ENCODE data around the gene THAP5. TPM values are rescaled to one million over a fixed set of nuclear protein-coding genes. Genes with fewer than 3 reads are reported as not detected.

THAP5 gene
- total and polyA plus RNA-seq, 4 donors, result 8.5 to 41.3 (median 17.1) TPM

DNA sequence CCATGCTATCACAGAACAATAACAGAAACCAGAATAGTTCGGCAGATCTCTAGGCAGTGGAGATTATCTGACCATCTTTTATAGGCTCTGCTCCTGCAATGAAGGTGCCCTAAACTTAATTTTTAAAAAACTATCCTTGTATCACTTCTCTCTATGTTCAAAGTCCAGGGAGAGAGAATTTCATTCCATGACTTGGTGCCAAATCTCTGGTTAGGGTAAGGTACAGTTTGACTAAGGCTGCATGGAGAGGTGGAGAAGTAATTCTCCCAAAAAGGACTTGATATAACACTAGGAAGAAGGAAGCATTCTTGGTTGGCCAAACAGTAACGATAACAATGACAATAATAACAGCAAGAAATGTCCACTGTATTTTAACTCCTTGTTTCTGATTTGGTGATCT, 40.1 kb upstream of the THAP5 start:
- TF ChIP-seq, protein P1, sequence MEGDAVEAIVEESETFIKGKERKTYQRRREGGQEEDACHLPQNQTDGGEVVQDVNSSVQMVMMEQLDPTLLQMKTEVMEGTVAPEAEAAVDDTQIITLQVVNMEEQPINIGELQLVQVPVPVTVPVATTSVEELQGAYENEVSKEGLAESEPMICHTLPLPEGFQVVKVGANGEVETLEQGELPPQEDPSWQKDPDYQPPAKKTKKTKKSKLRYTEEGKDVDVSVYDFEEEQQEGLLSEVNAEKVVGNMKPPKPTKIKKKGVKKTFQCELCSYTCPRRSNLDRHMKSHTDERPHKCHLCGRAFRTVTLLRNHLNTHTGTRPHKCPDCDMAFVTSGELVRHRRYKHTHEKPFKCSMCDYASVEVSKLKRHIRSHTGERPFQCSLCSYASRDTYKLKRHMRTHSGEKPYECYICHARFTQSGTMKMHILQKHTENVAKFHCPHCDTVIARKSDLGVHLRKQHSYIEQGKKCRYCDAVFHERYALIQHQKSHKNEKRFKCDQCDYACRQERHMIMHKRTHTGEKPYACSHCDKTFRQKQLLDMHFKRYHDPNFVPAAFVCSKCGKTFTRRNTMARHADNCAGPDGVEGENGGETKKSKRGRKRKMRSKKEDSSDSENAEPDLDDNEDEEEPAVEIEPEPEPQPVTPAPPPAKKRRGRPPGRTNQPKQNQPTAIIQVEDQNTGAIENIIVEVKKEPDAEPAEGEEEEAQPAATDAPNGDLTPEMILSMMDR (IDR thresholded peaks at IDR 0.05; ENCODE audit: control extremely low read depth, extremely low read depth), result no peak
- Histone ChIP-seq H3K36me3 (ENCODE audit: control insufficient read depth in 4 of 4, insufficient read depth in 4 of 4, low read length in 4 of 4) (no peaks in the 10 kb centered on the region), H3K9ac (ENCODE audit: insufficient read depth in 1 of 2, low read length in 2 of 2) (no peak overlapping the region), H3K4me3 (no peak overlapping the region), H3K4me1 (ENCODE audit: control insufficient read depth in 5 of 5, insufficient read depth in 5 of 5, low read length in 5 of 5) (peaks cover 0 to 6% (median 0%) of the 10 kb centered on the region in 5 donors), H3K9me3 (ENCODE audit: control insufficient read depth in 4 of 4, insufficient read depth in 3 of 4, low read length in 3 of 4) (peaks cover 0 to 2% (median 0%) of the 10 kb centered on the region in 4 donors), H3K27ac (ENCODE audit: low read depth in 1 of 2, low read length in 1 of 2) (no peak overlapping the region), H3K27me3 (ENCODE audit: control insufficient read depth in 3 of 3, insufficient read depth in 3 of 3, low read length in 2 of 3) (peaks cover 0 to 4% (median 0%) of the 10 kb centered on the region in 3 donors)
- no peak for DNase-seq
- ATAC-seq (ENCODE audit: insufficient read depth, low FRiP score), result no peak
- WGBS, 2 donors, result 79 to 88% methylated on average over 2 of the region's 2 CpGs

DNA sequence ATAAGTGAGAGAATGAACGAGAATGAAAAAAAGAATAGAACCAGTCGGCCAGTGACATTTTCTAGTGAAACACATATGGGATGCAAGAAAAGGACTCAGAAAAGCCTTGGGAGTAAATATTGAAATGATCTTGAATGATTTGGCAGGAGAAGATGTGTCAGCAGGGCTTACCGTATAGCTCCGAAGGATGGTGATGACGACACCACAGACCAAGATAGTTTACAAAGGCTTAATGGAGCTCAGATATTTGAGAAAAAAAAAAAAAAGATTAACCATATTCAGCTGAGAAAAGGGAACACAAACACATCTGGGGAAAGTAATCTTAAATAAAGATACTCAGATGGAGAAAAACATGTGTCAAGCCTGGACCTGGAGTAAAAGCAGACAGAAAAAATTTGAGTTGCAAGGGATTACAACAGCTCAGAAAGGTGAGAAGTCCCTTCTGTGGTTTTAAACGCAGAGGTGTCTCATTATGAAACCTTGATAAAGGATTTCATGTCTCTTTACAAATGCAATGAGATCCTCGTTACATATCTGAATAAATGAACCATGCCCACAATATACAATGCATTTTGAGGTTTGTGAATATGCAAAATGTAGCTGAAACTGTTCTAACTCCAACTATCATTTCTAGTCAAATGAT, 36.2 kb upstream of the THAP5 start:
- Histone ChIP-seq H3K4me3 (no peak overlapping the region), H3K27ac (ENCODE audit: low read depth in 1 of 2, low read length in 1 of 2) (no peak overlapping the region), H3K27me3 (ENCODE audit: control insufficient read depth in 3 of 3, insufficient read depth in 3 of 3, low read length in 2 of 3) (peaks cover 0 to 4% (median 0%) of the 10 kb centered on the region in 3 donors), H3K4me1 (ENCODE audit: control insufficient read depth in 5 of 5, insufficient read depth in 5 of 5, low read length in 5 of 5) (no peaks in the 10 kb centered on the region), H3K9ac (ENCODE audit: insufficient read depth in 1 of 2, low read length in 2 of 2) (no peak overlapping the region), H3K9me3 (ENCODE audit: control insufficient read depth in 4 of 4, insufficient read depth in 3 of 4, low read length in 3 of 4) (peaks cover 0 to 2% (median 0%) of the 10 kb centered on the region in 4 donors), H3K36me3 (ENCODE audit: control insufficient read depth in 4 of 4, insufficient read depth in 4 of 4, low read length in 4 of 4) (no peaks in the 10 kb centered on the region)
- TF ChIP-seq, protein P1 (IDR thresholded peaks at IDR 0.05; ENCODE audit: control extremely low read depth, extremely low read depth), result no peak
- DNase-seq (no peak), ATAC-seq (ENCODE audit: insufficient read depth, low FRiP score) (no peak)
- WGBS, 2 donors, result 82 to 88% methylated on average over 7 of the region's 7 CpGs

DNA sequence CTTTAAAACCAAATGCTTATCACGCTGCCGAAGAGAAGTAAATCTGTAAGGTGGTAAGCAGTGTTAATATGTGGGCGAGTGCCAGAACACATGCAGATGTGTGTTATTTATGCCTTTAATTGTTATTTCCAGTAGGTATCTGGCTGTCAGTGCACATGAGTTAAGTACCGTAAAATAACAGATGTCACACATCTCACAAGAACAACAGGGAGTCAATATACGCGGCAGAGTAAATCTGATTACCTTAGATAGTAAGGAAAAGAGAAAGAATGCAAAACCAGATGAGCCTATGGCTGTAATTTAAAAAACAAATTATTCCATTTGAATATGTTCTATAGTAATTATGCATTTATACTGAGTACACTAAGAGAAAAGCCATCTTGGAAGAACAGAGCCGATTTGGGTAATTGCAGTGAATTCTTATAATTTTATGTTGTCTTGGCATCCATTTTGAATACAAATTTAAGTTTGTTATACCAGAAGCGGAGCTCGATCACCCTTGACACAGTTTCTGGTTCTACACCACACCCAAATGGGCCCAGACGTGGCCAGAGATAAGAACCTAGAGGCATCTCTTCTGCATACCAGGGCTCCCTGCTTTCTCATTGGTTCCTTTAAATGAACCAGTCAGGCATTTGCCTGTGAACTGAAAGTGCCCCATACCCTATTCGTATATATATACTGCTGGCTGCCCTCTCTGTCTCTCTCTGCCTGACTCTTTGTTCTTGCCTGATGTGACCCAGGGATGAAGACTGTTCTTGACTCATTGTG, 35.0 kb upstream of the THAP5 start:
- TF ChIP-seq, protein P1 (IDR thresholded peaks at IDR 0.05; ENCODE audit: control extremely low read depth, extremely low read depth), result no peak
- H3K9me3 ChIP-seq (ENCODE audit: control insufficient read depth in 4 of 4, insufficient read depth in 3 of 4, low read length in 3 of 4), result no peaks in the 10 kb centered on the region
- WGBS, 2 donors, result 87 to 91% methylated on average over 10 to 11 of the region's 11 CpGs

More for the DNA sequence above, 35.0 kb upstream of the THAP5 start:
- no peak overlapping the region for H3K4me3 ChIP-seq
- H3K27me3 ChIP-seq (ENCODE audit: control insufficient read depth in 3 of 3, insufficient read depth in 3 of 3, low read length in 2 of 3), result peaks cover 0 to 4% (median 0%) of the 10 kb centered on the region in 3 donors
- H3K9ac ChIP-seq (ENCODE audit: insufficient read depth in 1 of 2, low read length in 2 of 2), result no peak overlapping the region
- peaks cover 0 to under 1% (median 0%) of the 10 kb centered on the region in 5 donors for H3K4me1 ChIP-seq (ENCODE audit: control insufficient read depth in 5 of 5, insufficient read depth in 5 of 5, low read length in 5 of 5)
- DNase-seq (no peak), ATAC-seq (ENCODE audit: insufficient read depth, low FRiP score) (no peak)
- no peaks in the 10 kb centered on the region for H3K36me3 ChIP-seq (ENCODE audit: control insufficient read depth in 4 of 4, insufficient read depth in 4 of 4, low read length in 4 of 4)
- H3K27ac ChIP-seq (ENCODE audit: low read depth in 1 of 2, low read length in 1 of 2), result no peak overlapping the region
